A673 (cell line): ENCODE results near the gene SYTL5. TPM values are rescaled to one million over a fixed set of nuclear protein-coding genes. Genes with fewer than 3 reads are reported as not detected.

Experiments used
- BruUV-seq: library from RNA; stranded (reverse); fragments of 400-500 nt; replicated peaks from 2 replicates; lab custom pipeline; 2021; lab: Mats Ljungman, UMichigan
- CTCF ChIA-PET: fragments of 300-600 bp; sonication (Branson Sonifier 250); formaldehyde crosslinking; loops from one replicate; lab custom pipeline; 2022; ENCODE audit warnings: antibody characterized with exemption; lab: Charles Lee
- POLR2A ChIA-PET: fragments of 300-600 bp; sonication (Branson Sonifier 250); formaldehyde crosslinking; loops from one replicate; lab custom pipeline; 2022; ENCODE audit warnings: antibody characterized with exemption; ENCODE audit not compliant: low non-redundant PET; lab: Charles Lee
- DNase-seq: peaks from one replicate; pipeline ENCODE4 v3.0.0-alpha.2; 2015; ENCODE audit warnings: low spot score
- H3K27ac ChIP-seq: fragments of 200-600 bp; sonication (generic); 2 replicates; pipeline ENCODE4 v1.5.1; 2016; ENCODE audit warnings: mixed run types, low read depth, mild to moderate bottlenecking, mixed read lengths, antibody characterized with exemption, low read length; ENCODE audit not compliant: poor library complexity, severe bottlenecking
- H3K27me3 ChIP-seq: fragments of 200-600 bp; sonication (generic); replicated peaks from 2 replicates; pipeline ENCODE4 v1.6.1; 2017; ENCODE audit warnings: mixed run types, low read depth, mild to moderate bottlenecking, mixed read lengths, antibody characterized with exemption, low read length; ENCODE audit not compliant: insufficient read depth, poor library complexity
- H3K36me3 ChIP-seq: fragments of 200-600 bp; sonication (generic); 2 replicates; pipeline ENCODE4 v1.6.1; 2016; ENCODE audit warnings: mixed run types, mild to moderate bottlenecking, mixed read lengths, antibody characterized with exemption, low read length; ENCODE audit not compliant: insufficient read depth, poor library complexity, severe bottlenecking
- H3K4me1 ChIP-seq: fragments of 200-600 bp; sonication (generic); 2 replicates; pipeline ENCODE4 v1.6.1; 2017; ENCODE audit warnings: mixed run types, mild to moderate bottlenecking, mixed read lengths, antibody characterized with exemption, low read length; ENCODE audit not compliant: insufficient read depth, poor library complexity, severe bottlenecking
- H3K4me3 ChIP-seq: fragments of 200-600 bp; sonication (generic); 2 replicates; pipeline ENCODE4 v1.5.1; 2016; ENCODE audit warnings: low read depth, mixed run types, mild to moderate bottlenecking, mixed read lengths, low read length; ENCODE audit not compliant: poor library complexity, severe bottlenecking
- H3K9me3 ChIP-seq: fragments of 200-600 bp; sonication (generic); 2 replicates; pipeline ENCODE4 v1.6.1; 2016; ENCODE audit warnings: mixed run types, low read depth, mild to moderate bottlenecking, mixed read lengths, antibody characterized with exemption, low read length; ENCODE audit not compliant: poor library complexity, severe bottlenecking
- EZH2 ChIP-seq: fragments of 200-600 bp; sonication (generic); IDR thresholded peaks from 2 replicates; pipeline ENCODE4 v1.6.1; 2017; ENCODE audit warnings: borderline replicate concordance, low read depth, mild to moderate bottlenecking, mixed read lengths, antibody characterized with exemption, low read length; ENCODE audit not compliant: poor library complexity, severe bottlenecking
- intact Hi-C: fragments of 100-400 bp; cut with micrococcal nuclease; formaldehyde crosslinking; loops from one replicate; pipeline ENCODE4 v1.10.0; 2022; ENCODE audit not compliant: unreplicated experiment
- total RNA-seq: library from RNA; stranded (reverse); gene quantifications from 2 replicates; pipeline ENCODE4 v1.2.3, GENCODE V29; 2021
- TF ChIP-seq, protein P1 (sequence below): fragments of 300-800, 200-600 bp; sonication (generic); conservative IDR thresholded peaks from 2 replicates; pipeline ENCODE4 v1.5.1; 2017; ENCODE audit warnings: low read depth, mild to moderate bottlenecking, antibody characterized with exemption, low read length, moderate library complexity, mixed read lengths

SYTL5 gene
- total RNA-seq, 1 experiment from 2014 or later = 17.9 TPM

GRCh38 chrX:38129366-38129765, 123.0 kb downstream of the SYTL5 start:
- BruUV-seq = no TSS peak

GRCh38 chrX:38138157-38138891, 132.0 kb downstream of the SYTL5 start:
- H3K27ac ChIP-seq = no peak overlapping the region
- DNase-seq = no peak
- H3K4me3 ChIP-seq = no peak overlapping the region
- no peaks in the 10 kb centered on the region for H3K36me3 ChIP-seq
- intact Hi-C loops = no loop called here
- no peaks in the 10 kb centered on the region for H3K27me3 ChIP-seq
- ChIA-PET POLR2A (no interaction called here), CTCF (no interaction called here)
- no peaks in the 10 kb centered on the region for H3K9me3 ChIP-seq
- BruUV-seq = no TSS peak
- TF ChIP-seq EZH2 = no peak
- TF ChIP-seq, protein P1, sequence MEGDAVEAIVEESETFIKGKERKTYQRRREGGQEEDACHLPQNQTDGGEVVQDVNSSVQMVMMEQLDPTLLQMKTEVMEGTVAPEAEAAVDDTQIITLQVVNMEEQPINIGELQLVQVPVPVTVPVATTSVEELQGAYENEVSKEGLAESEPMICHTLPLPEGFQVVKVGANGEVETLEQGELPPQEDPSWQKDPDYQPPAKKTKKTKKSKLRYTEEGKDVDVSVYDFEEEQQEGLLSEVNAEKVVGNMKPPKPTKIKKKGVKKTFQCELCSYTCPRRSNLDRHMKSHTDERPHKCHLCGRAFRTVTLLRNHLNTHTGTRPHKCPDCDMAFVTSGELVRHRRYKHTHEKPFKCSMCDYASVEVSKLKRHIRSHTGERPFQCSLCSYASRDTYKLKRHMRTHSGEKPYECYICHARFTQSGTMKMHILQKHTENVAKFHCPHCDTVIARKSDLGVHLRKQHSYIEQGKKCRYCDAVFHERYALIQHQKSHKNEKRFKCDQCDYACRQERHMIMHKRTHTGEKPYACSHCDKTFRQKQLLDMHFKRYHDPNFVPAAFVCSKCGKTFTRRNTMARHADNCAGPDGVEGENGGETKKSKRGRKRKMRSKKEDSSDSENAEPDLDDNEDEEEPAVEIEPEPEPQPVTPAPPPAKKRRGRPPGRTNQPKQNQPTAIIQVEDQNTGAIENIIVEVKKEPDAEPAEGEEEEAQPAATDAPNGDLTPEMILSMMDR = no peak
- H3K4me1 ChIP-seq = no peaks in the 10 kb centered on the region

More at GRCh38 chrX:38129366-38129765, 123.0 kb downstream of the SYTL5 start:
- no peaks in the 10 kb centered on the region for H3K27me3 ChIP-seq
- H3K27ac ChIP-seq = no peak overlapping the region
- no peak for TF ChIP-seq EZH2
- TF ChIP-seq, protein P1 = no peak
- no peaks in the 10 kb centered on the region for H3K36me3 ChIP-seq
- no peaks in the 10 kb centered on the region for H3K9me3 ChIP-seq
- no peaks in the 10 kb centered on the region for H3K4me1 ChIP-seq
- DNase-seq = no peak
- H3K4me3 ChIP-seq = no peak overlapping the region
- ChIA-PET CTCF (no interaction called here), POLR2A (no interaction called here)
- intact Hi-C loops = no loop called here

GRCh38 chrX:38138900-38139299, 132.5 kb downstream of the SYTL5 start:
- intact Hi-C loops = no loop called here
- POLR2A ChIA-PET = no interaction called here
- no peaks in the 10 kb centered on the region for H3K36me3 ChIP-seq
- DNase-seq = no peak
- H3K4me3 ChIP-seq = no peak overlapping the region
- H3K4me1 ChIP-seq = no peaks in the 10 kb centered on the region
- H3K27ac ChIP-seq = no peak overlapping the region
- H3K27me3 ChIP-seq = no peaks in the 10 kb centered on the region
- no peaks in the 10 kb centered on the region for H3K9me3 ChIP-seq
- TF ChIP-seq, protein P1 = no peak
- no peak for TF ChIP-seq EZH2
- no TSS peak for BruUV-seq
- CTCF ChIA-PET = no interaction called here
